ENCODE data around the gene ZCCHC14. TPM values are rescaled to one million over a fixed set of nuclear protein-coding genes. Genes with fewer than 3 reads are reported as not detected.
A peak's percentile ranks its signal among the peaks of the same experiment; 100 is the strongest.

The ZCCHC14 gene
- total RNA-seq, 1 experiment from 2014 or later, result 27.7 TPM

DNA sequence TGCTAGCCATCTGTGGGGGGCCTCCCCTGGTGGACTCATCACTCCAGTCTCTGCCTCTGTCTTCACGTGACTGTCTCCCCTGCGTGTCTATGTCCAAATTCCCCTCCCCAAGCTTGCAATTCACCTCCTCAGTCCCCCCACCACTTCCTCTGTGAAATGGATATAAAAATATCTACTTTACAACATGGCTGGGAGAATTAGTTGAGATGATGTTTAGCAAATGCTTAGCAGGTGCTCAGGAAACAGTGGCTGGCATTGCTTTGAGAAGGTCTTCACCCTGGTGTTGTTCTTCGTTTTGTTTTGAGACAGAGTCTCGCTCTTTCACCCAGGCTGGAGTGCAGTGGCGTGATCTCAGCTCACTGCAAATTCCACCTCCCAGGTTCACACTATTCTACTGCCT, 8.3 kb upstream of the ZCCHC14 start:
- Histone ChIP-seq H2BK20ac (ENCODE audit: low read depth, low read length, poor library complexity, severe bottlenecking) (no peak overlapping the region), H4K5ac (ENCODE audit: insufficient read length, low read depth, low read length) (no peak overlapping the region), H3K27ac (ENCODE audit: insufficient read length, low read depth, low read length) (no peak overlapping the region), H4K8ac (replicated peaks; ENCODE audit: insufficient read length, low read depth, low read length) (no peak overlapping the region), H3K18ac (ENCODE audit: insufficient read length, low read depth, low read length) (no peak overlapping the region), H3K4ac (ENCODE audit: low read depth, low read length) (no peak overlapping the region), H3K79me1 (ENCODE audit: insufficient read depth, low read depth, low read length, poor library complexity, severe bottlenecking) (no peaks in the 10 kb centered on the region), H3K9me3 (ENCODE audit: control insufficient read depth, low read depth, low read length) (no peaks in the 10 kb centered on the region), H2BK120ac (ENCODE audit: low read depth, low read length, poor library complexity, severe bottlenecking) (no peak overlapping the region), H3K4me1 (ENCODE audit: insufficient read depth, low read length) (no peaks in the 10 kb centered on the region), H3K14ac (ENCODE audit: insufficient read depth, low read length) (no peak overlapping the region), H3K23me2 (ENCODE audit: insufficient read length, low read depth, low read length, poor library complexity, severe bottlenecking) (no peaks in the 10 kb centered on the region), H2BK5ac (ENCODE audit: insufficient read length, low read length) (no peak overlapping the region), H4K20me1 (ENCODE audit: control insufficient read depth, insufficient read depth, insufficient read length) (no peaks in the 10 kb centered on the region), H3K4me2 (ENCODE audit: insufficient read depth, insufficient read length, low read length) (no peak overlapping the region), H3K56ac (ENCODE audit: insufficient read length, low read depth, low read length) (no peak overlapping the region), H4K91ac (ENCODE audit: insufficient read length, low read depth, low read length) (no peak overlapping the region), H2BK15ac (ENCODE audit: low read depth, low read length) (no peak overlapping the region), H3K79me2 (ENCODE audit: insufficient read depth, low read length) (no peaks in the 10 kb centered on the region), H3K23ac (ENCODE audit: insufficient read length, low read depth, low read length) (no peak overlapping the region), H2AK5ac (ENCODE audit: insufficient read length, low read length) (no peak overlapping the region), H3T11ph (ENCODE audit: low read length) (no peak overlapping the region), H2AFZ (ENCODE audit: low read length) (no peak overlapping the region), H2BK12ac (ENCODE audit: insufficient read length, low read depth, low read length) (no peak overlapping the region), H3K27me3 (ENCODE audit: insufficient read depth, low read length) (no peaks in the 10 kb centered on the region), H3K9ac (ENCODE audit: extremely low read depth, insufficient read length, low read length) (no peak overlapping the region)
- TF ChIP-seq, protein P1, sequence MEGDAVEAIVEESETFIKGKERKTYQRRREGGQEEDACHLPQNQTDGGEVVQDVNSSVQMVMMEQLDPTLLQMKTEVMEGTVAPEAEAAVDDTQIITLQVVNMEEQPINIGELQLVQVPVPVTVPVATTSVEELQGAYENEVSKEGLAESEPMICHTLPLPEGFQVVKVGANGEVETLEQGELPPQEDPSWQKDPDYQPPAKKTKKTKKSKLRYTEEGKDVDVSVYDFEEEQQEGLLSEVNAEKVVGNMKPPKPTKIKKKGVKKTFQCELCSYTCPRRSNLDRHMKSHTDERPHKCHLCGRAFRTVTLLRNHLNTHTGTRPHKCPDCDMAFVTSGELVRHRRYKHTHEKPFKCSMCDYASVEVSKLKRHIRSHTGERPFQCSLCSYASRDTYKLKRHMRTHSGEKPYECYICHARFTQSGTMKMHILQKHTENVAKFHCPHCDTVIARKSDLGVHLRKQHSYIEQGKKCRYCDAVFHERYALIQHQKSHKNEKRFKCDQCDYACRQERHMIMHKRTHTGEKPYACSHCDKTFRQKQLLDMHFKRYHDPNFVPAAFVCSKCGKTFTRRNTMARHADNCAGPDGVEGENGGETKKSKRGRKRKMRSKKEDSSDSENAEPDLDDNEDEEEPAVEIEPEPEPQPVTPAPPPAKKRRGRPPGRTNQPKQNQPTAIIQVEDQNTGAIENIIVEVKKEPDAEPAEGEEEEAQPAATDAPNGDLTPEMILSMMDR (conservative IDR thresholded peaks at IDR 0.05), result no peak
- no peak overlapping the region for H3K4me3 Mint-ChIP-seq
- H3K36me3 Mint-ChIP-seq (ENCODE audit: insufficient read depth in 1 of 3, low read depth in 3 of 3), result no peaks in the 10 kb centered on the region
- no peaks in the 10 kb centered on the region for H3K9me3 Mint-ChIP-seq
- DNase-seq, result no peak
- 0 out of 7 replicates have a peak overlapping the region, but pooled peaks of 1 of the 3 experiments have one; percentile 17 for H3K27ac Mint-ChIP-seq
- no CpG with 5 or more reads among the region's 5 CpGs for WGBS (ENCODE audit: extremely low coverage, insufficient read length, low lambda C conversion rate)
- H3K4me1 Mint-ChIP-seq, result no peaks in the 10 kb centered on the region
- no peaks in the 10 kb centered on the region for H3K27me3 Mint-ChIP-seq (ENCODE audit: low read depth)
